T-cell (primary cell): ENCODE data around the gene OR51M1. TPM values are rescaled to one million over a fixed set of nuclear protein-coding genes. Genes with fewer than 3 reads are reported as not detected.
"Not testable (repeated sequence)": the region's sequence is repeated elsewhere in the genome, so short reads cannot be mapped to it uniquely, and the experiment has no call there.

Source experiments
- ATAC-seq, 4 experiments: fragments of 200-7000 bp in 3 of 4; fragments of 150-1000 bp in 1 of 4; cut with Tn5 transposase; replicated peaks in 1 of 4; 1 replicate in 3 of 4; 2 replicates in 1 of 4; pipeline ENCODE4 v1.10.0; 2021; ENCODE audit warnings: moderate library complexity in 3 of 4, mild to moderate bottlenecking in 2 of 4, moderate number of reproducible peaks in 1 of 4
- CTCF ChIA-PET, 2 donors: fragments of 300-600 bp; sonication (Branson Sonifier 250); formaldehyde crosslinking; loops; one replicate each; lab custom pipeline; 2022; ENCODE audit warnings: antibody characterized with exemption in 2 of 2; lab: Charles Lee
- POLR2A ChIA-PET, 2 donors: fragments of 300-600 bp; sonication (Branson Sonifier 250); formaldehyde crosslinking; loops; one replicate each; lab custom pipeline; 2022; ENCODE audit warnings: antibody characterized with exemption in 2 of 2; lab: Charles Lee
- DNase-seq, 35 experiments: peaks; one replicate each; pipeline versions ENCODE4 v3.0.0 to v3.0.0-alpha.2; 2013 to 2023
- H3K27ac ChIP-seq: one replicate; pipeline ENCODE4 v1.5.1; 2013; ENCODE audit warnings: low read length
- H3K27me3 ChIP-seq, 2 experiments: replicated peaks in 1 of 2; 1 replicate in 1 of 2; 2 replicates in 1 of 2; pipeline versions ENCODE4 v1.6.1 to v1.7.0; 2013; ENCODE audit warnings: low read length in 1 of 2, mixed read lengths in 1 of 2; ENCODE audit not compliant: control insufficient read depth in 2 of 2, insufficient read depth in 2 of 2; ENCODE audit errors: extremely low read depth in 1 of 2
- H3K36me3 ChIP-seq, 2 donors: 1 replicate in 1 of 2; 2 replicates in 1 of 2; pipeline versions ENCODE4 v1.6.1 to v1.7.0; 2013; ENCODE audit warnings: low read length in 1 of 2; ENCODE audit not compliant: control insufficient read depth in 2 of 2, insufficient read depth in 1 of 2; ENCODE audit errors: extremely low read depth in 1 of 2
- H3K4me1 ChIP-seq, 2 experiments: 1 replicate in 1 of 2; 2 replicates in 1 of 2; pipeline versions ENCODE4 v1.6.1 to v1.7.0; 2013; ENCODE audit warnings: low read length in 2 of 2, mixed read lengths in 1 of 2; ENCODE audit not compliant: insufficient read depth in 2 of 2, control insufficient read depth in 1 of 2; ENCODE audit errors: extremely low read depth in 1 of 2
- H3K4me3 ChIP-seq, 2 donors: 1 replicate in 1 of 2; 2 replicates in 1 of 2; pipeline versions ENCODE4 v1.5.1 to v1.7.0; 2013; ENCODE audit warnings: mild to moderate bottlenecking in 2 of 2, low read length in 1 of 2, moderate library complexity in 1 of 2; ENCODE audit not compliant: control insufficient read depth in 1 of 2; ENCODE audit errors: extremely low read depth in 1 of 2
- H3K9me3 ChIP-seq: 2 replicates; pipeline ENCODE4 v1.7.0; 2013
- H3K27ac Mint-ChIP-seq, 2 donors: one replicate each; pipeline ENCODE4 v1.8.0; 2020 to 2021; ENCODE audit warnings: mild to moderate bottlenecking in 2 of 2, mixed read lengths in 2 of 2
- H3K27me3 Mint-ChIP-seq, 2 donors: one replicate each; pipeline ENCODE4 v1.8.0; 2021 to 2022; ENCODE audit warnings: mixed read lengths in 2 of 2
- H3K36me3 Mint-ChIP-seq: one replicate; pipeline ENCODE4 v1.8.0; 2021; ENCODE audit warnings: mixed read lengths
- H3K4me1 Mint-ChIP-seq, 3 donors: one replicate each; pipeline ENCODE4 v1.8.0; 2020 to 2022; ENCODE audit warnings: mixed read lengths in 3 of 3, mild to moderate bottlenecking in 1 of 3
- H3K4me3 Mint-ChIP-seq, 3 donors: one replicate each; pipeline ENCODE4 v1.8.0; 2020 to 2022; ENCODE audit warnings: mild to moderate bottlenecking in 3 of 3, mixed read lengths in 3 of 3, moderate library complexity in 3 of 3
- H3K9me3 Mint-ChIP-seq, 3 donors: one replicate each; pipeline ENCODE4 v1.8.0; 2020 to 2022; ENCODE audit warnings: mixed read lengths in 3 of 3
- WGBS: methylation state at CpG from one replicate; pipeline ENCODE4 v1.1.5; 2013; ENCODE audit warnings: missing lambda C conversion rate; ENCODE audit not compliant: insufficient coverage; 5-methylcytosine and 5-hydroxymethylcytosine counted together
- total RNA-seq, 35 experiments: library from RNA in 6 of 35; stranded (reverse) in 6 of 35; fragments of 120-200 nt in 1 of 35; gene quantifications; one replicate each; pipeline versions ENCODE4 v1.2.1 to v1.2.4 and lab custom pipeline; 2013 to 2026

The OR51M1 gene
- total RNA-seq, 5 donors from 2014 or later (not counting 1 experiment from before 2014, with no cell fraction given) = not detected

- Mint-ChIP-seq H3K27me3 (peaks cover 3 to 9% of the 10 kb centered on the region in 2 donors), H3K9me3 (peaks cover 0 to 4% (median 2%) of the 10 kb centered on the region in 3 donors), H3K27ac (no peak overlapping the region), H3K4me3 (no peak overlapping the region), H3K4me1 (no peaks in the 10 kb centered on the region), H3K36me3 (no peaks in the 10 kb centered on the region)
- Histone ChIP-seq H3K9me3 (no peaks in the 10 kb centered on the region), H3K4me1 (no peaks in the 10 kb centered on the region), H3K36me3 (no peaks in the 10 kb centered on the region), H3K27ac (no peak overlapping the region), H3K4me3 (no peak overlapping the region), H3K27me3 (no peaks in the 10 kb centered on the region)
- ChIA-PET POLR2A (no interaction called here), CTCF (no interaction called here)
- no CpG with 5 or more reads among the region's 1 CpG for WGBS
- no peak for ATAC-seq
- DNase-seq = no peak
These were observed 19.9 kb upstream of the OR51M1 start for GRCh38 chr11:5363679-5364078.

- Histone ChIP-seq H3K9me3 (no peaks in the 10 kb centered on the region), H3K36me3 (no peaks in the 10 kb centered on the region), H3K4me3 (no peak overlapping the region), H3K27ac (no peak overlapping the region), H3K4me1 (no peaks in the 10 kb centered on the region), H3K27me3 (no peaks in the 10 kb centered on the region)
- Mint-ChIP-seq H3K4me3 (no peak overlapping the region), H3K9me3 (peaks cover 0 to 4% (median 2%) of the 10 kb centered on the region in 3 donors), H3K36me3 (no peaks in the 10 kb centered on the region), H3K27me3 (peaks cover 3 to 9% of the 10 kb centered on the region in 2 donors), H3K4me1 (no peaks in the 10 kb centered on the region), H3K27ac (no peak overlapping the region)
- DNase-seq (no peak), ATAC-seq (no peak)
- ChIA-PET POLR2A (no interaction called here), CTCF (no interaction called here)
- 83% methylated on average over 1 of the region's 2 CpGs for WGBS
These were observed 19.4 kb upstream of the OR51M1 start for GRCh38 chr11:5364214-5364613.

GRCh38 chr11:5366365-5366764, 17.2 kb upstream of the OR51M1 start:
- DNase-seq, H3K27me3 Mint-ChIP-seq, H3K27ac Mint-ChIP-seq, H3K27me3 ChIP-seq, CTCF ChIA-PET, H3K4me1 ChIP-seq, H3K9me3 Mint-ChIP-seq, H3K36me3 Mint-ChIP-seq, H3K4me1 Mint-ChIP-seq, H3K9me3 ChIP-seq, POLR2A ChIA-PET, H3K4me3 Mint-ChIP-seq, H3K27ac ChIP-seq, H3K4me3 ChIP-seq, H3K36me3 ChIP-seq, ATAC-seq: not testable (repeated sequence)
- 92% methylated on average over 5 of the region's 6 CpGs for WGBS

- WGBS = no CpG with 5 or more reads among the region's 1 CpG
- Mint-ChIP-seq H3K4me1 (no peaks in the 10 kb centered on the region), H3K27me3 (peaks cover 5 to 9% of the 10 kb centered on the region in 2 donors), H3K27ac (no peak overlapping the region), H3K4me3 (no peak overlapping the region), H3K9me3 (peaks cover 0 to 4% (median under 1%) of the 10 kb centered on the region in 3 donors), H3K36me3 (no peaks in the 10 kb centered on the region)
- POLR2A ChIA-PET = no interaction called here
- CTCF ChIA-PET = no interaction called here
- no peaks in the 10 kb centered on the region for H3K9me3 ChIP-seq
- no peak overlapping the region for H3K4me3 ChIP-seq
- H3K27me3 ChIP-seq = no peaks in the 10 kb centered on the region
- H3K4me1 ChIP-seq = no peaks in the 10 kb centered on the region
- no peak overlapping the region for H3K27ac ChIP-seq
- no peak for ATAC-seq
- no peaks in the 10 kb centered on the region for H3K36me3 ChIP-seq
- no peak for DNase-seq
These were observed 16.8 kb upstream of the OR51M1 start for GRCh38 chr11:5366856-5367255.

GRCh38 chr11:5367448-5368074, 16.1 kb upstream of the OR51M1 start:
- 86% methylated on average over 2 of the region's 2 CpGs for WGBS
- CTCF ChIA-PET = no interaction called here
- POLR2A ChIA-PET = no interaction called here
- no peak overlapping the region for H3K4me3 Mint-ChIP-seq
- H3K36me3 Mint-ChIP-seq = no peaks in the 10 kb centered on the region
- no peak overlapping the region for H3K27ac ChIP-seq
- no peaks in the 10 kb centered on the region for H3K36me3 ChIP-seq
- peaks cover 0 to 4% (median under 1%) of the 10 kb centered on the region in 3 donors for H3K9me3 Mint-ChIP-seq
- ATAC-seq (no peak), DNase-seq (no peak)
- H3K4me1 ChIP-seq = no peaks in the 10 kb centered on the region
- H3K27me3 Mint-ChIP-seq = peaks cover 6 to 9% of the 10 kb centered on the region in 2 donors
- no peaks in the 10 kb centered on the region for H3K27me3 ChIP-seq
- H3K27ac Mint-ChIP-seq = no peak overlapping the region
- no peaks in the 10 kb centered on the region for H3K4me1 Mint-ChIP-seq
- no peaks in the 10 kb centered on the region for H3K9me3 ChIP-seq
- H3K4me3 ChIP-seq = no peak overlapping the region

GRCh38 chr11:5368502-5369043, 15.0 kb upstream of the OR51M1 start:
- ChIA-PET POLR2A (no interaction called here), CTCF (no interaction called here)
- Histone ChIP-seq H3K27ac (no peak overlapping the region), H3K36me3 (no peaks in the 10 kb centered on the region), H3K4me1 (no peaks in the 10 kb centered on the region), H3K4me3 (no peak overlapping the region), H3K27me3 (no peaks in the 10 kb centered on the region), H3K9me3 (no peaks in the 10 kb centered on the region)
- no peak overlapping the region for H3K4me3 Mint-ChIP-seq
- H3K27me3 Mint-ChIP-seq = peaks cover 10 to 14% of the 10 kb centered on the region in 2 donors
- H3K9me3 Mint-ChIP-seq = peaks cover 0 to 8% (median 0%) of the 10 kb centered on the region in 3 donors
- DNase-seq = no peak
- WGBS = no CpG with 5 or more reads among the region's 3 CpGs
- no peak overlapping the region for H3K27ac Mint-ChIP-seq
- no peaks in the 10 kb centered on the region for H3K4me1 Mint-ChIP-seq
- no peaks in the 10 kb centered on the region for H3K36me3 Mint-ChIP-seq
- ATAC-seq = no peak
